Thyroid gland (tissue), 4 donors: ENCODE data around the gene RHOB. TPM values are rescaled to one million over a fixed set of nuclear protein-coding genes. Genes with fewer than 3 reads are reported as not detected.
A peak's percentile ranks its signal among the peaks of the same experiment; 100 is the strongest.

Source experiments
- DNase-seq, 2 donors: peaks; one replicate each; pipeline ENCODE4 v3.0.0-alpha.2; 2019
- H3K27ac ChIP-seq, 3 donors: fragments of 200-600 bp; sonication (generic); 1 replicate in 2 of 3; 2 replicates in 1 of 3; pipeline ENCODE4 v1.5.1; 2016 to 2019; ENCODE audit warnings: mild to moderate bottlenecking in 1 of 3, moderate library complexity in 1 of 3
- H3K27me3 ChIP-seq: fragments of 200-600 bp; sonication (generic); one replicate; pipeline ENCODE4 v1.5.1; 2019
- H3K36me3 ChIP-seq, 2 donors: fragments of 200-600 bp; sonication (generic); one replicate each; pipeline ENCODE4 v1.5.1; 2016 to 2019
- H3K4me1 ChIP-seq, 2 donors: fragments of 200-600 bp; sonication (generic); one replicate each; pipeline ENCODE4 v1.5.1; 2017 to 2019
- H3K4me3 ChIP-seq, 3 donors: fragments of 200-600 bp; sonication (generic); replicated peaks in 1 of 3; 1 replicate in 2 of 3; 2 replicates in 1 of 3; pipeline ENCODE4 v1.5.1; 2016; ENCODE audit warnings: mild to moderate bottlenecking in 1 of 3
- H3K9me3 ChIP-seq: fragments of 200-600 bp; sonication (generic); one replicate; pipeline ENCODE4 v1.5.1; 2017
- POLR2A ChIP-seq, 2 donors: fragments of 450-650 bp; IDR thresholded peaks; one replicate each; pipeline ENCODE4 v1.6.1; 2017; ENCODE audit warnings: antibody characterized with exemption in 2 of 2, mild to moderate bottlenecking in 2 of 2, moderate library complexity in 1 of 2
- WGBS, 2 donors: methylation state at CpG; one replicate each; pipeline ENCODE4 v1.1.5; 2017; 5-methylcytosine and 5-hydroxymethylcytosine counted together
- intact Hi-C: fragments of 100-400 bp; cut with DNase I; formaldehyde crosslinking; loops from one replicate; pipeline ENCODE4 v1.15.1; 2023
- total RNA-seq, 4 donors: library from RNA; depleted of rRNA; stranded (reverse); fragments of >200 nt; gene quantifications; one replicate each; pipeline ENCODE4 v1.2.3, GENCODE V29; 2016
- TF ChIP-seq, protein P1 (sequence below), 6 experiments: fragments of 200-600 bp in 3 of 6; fragments of 450-650 bp in 3 of 6; sonication (generic) in 3 of 6; IDR thresholded peaks; one replicate each; pipeline ENCODE4 v1.5.1; 2016 to 2019; ENCODE audit warnings: antibody characterized with exemption in 6 of 6, mild to moderate bottlenecking in 2 of 6, inconsistent platforms in 1 of 6, moderate library complexity in 1 of 6

RHOB gene
- total RNA-seq, 4 donors from 2014 or later = 238 to 381 (median 271) TPM

DNA sequence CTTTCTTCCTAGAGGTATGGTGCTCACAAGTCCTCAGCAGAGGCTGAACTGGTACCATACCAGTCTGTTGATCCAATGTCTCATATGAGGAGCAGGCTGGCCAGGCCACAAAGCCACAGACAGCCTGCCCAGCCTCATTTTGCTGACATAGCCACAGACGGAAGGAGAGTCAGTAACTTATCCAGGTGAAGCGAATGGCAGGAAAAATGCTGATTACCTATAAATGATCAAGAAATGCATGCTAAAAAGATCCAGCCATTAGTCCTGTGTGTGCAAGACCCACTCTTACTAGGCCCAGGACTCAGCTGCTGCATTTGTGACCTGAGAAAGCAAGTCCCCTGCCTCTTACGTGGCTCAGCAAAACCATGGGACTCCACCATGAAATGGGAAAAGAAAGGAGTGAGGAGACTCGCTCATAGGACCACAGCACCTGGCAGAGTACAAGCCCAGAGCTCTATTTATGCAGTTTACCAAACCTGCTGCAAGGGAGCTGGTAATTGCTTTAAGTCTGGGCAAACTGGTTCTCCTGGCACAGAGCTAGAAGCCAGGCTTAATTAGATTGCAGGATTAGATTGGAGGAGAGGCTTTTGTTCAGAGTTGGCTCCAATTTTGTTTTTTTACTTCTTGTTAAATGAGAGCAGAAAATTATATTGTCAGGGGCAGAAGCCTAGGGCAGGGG, 19.0 kb downstream of the RHOB start:
- intact Hi-C loops = no loop called here
- 69 to 72% methylated on average over 4 of the region's 4 CpGs for WGBS, 2 donors
- H3K27me3 ChIP-seq = no peaks in the 10 kb centered on the region
- H3K4me3 ChIP-seq = no peak overlapping the region
- peaks cover 4 to 20% of the 10 kb centered on the region in 2 donors for H3K4me1 ChIP-seq
- peak overlapping the region; percentile 20 to 58 (median 57) for H3K27ac ChIP-seq
- TF ChIP-seq, protein P1, sequence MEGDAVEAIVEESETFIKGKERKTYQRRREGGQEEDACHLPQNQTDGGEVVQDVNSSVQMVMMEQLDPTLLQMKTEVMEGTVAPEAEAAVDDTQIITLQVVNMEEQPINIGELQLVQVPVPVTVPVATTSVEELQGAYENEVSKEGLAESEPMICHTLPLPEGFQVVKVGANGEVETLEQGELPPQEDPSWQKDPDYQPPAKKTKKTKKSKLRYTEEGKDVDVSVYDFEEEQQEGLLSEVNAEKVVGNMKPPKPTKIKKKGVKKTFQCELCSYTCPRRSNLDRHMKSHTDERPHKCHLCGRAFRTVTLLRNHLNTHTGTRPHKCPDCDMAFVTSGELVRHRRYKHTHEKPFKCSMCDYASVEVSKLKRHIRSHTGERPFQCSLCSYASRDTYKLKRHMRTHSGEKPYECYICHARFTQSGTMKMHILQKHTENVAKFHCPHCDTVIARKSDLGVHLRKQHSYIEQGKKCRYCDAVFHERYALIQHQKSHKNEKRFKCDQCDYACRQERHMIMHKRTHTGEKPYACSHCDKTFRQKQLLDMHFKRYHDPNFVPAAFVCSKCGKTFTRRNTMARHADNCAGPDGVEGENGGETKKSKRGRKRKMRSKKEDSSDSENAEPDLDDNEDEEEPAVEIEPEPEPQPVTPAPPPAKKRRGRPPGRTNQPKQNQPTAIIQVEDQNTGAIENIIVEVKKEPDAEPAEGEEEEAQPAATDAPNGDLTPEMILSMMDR (IDR thresholded peaks at IDR 0.05) = no peak
- TF ChIP-seq POLR2A (IDR thresholded peaks at IDR 0.05) = no peak
- no peaks in the 10 kb centered on the region for H3K9me3 ChIP-seq
- H3K36me3 ChIP-seq = no peaks in the 10 kb centered on the region
- DNase-seq = peak; percentile 40 to 51

DNA sequence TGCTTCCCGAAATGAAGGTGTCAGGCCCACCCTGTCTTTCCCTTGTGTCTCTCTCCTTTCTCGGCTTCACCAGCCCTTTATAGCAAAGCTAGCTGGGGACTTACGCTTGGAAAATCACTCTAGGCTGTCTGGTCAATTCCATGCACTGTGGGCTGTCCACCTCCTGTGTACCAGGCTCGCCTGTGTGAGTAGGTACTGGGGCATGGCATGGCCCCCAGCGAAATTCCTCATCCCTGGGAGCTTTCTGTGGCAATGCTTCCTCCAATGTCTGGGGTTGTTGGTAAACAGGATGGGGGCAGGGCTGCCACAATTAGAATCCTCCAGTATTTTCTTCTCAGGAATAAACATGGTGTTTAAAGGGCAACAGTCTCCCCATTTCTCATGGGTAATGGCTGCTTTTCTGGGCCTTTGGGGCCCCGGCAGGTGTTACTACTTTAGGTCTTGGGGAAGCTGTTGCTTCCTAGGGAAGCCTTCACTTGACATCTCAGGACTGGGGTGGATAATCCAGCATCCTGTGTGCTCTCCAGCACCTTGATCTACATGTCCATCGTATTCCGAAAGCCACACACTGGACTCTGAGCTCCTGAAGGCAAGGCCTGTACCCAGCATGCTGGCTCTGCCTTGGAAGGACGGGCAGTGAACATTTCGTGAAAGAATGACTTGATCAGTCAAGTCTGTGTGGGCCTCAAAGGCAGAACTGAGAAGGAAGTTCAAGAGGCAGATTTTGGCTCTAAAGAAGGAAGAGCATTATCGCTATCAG, 21.1 kb downstream of the RHOB start:
- H3K27me3 ChIP-seq = no peaks in the 10 kb centered on the region
- H3K4me1 ChIP-seq = peaks cover 4 to 26% of the 10 kb centered on the region in 2 donors
- no peak for DNase-seq
- TF ChIP-seq POLR2A (IDR thresholded peaks at IDR 0.05) = no peak
- TF ChIP-seq, protein P1 (IDR thresholded peaks at IDR 0.05) = no peak
- WGBS, 2 donors = 91 to 93% methylated on average over 10 to 11 of the region's 11 CpGs
- intact Hi-C loops = no loop called here
- H3K36me3 ChIP-seq = no peaks in the 10 kb centered on the region
- no peak overlapping the region for H3K4me3 ChIP-seq
- no peaks in the 10 kb centered on the region for H3K9me3 ChIP-seq
- no peak overlapping the region for H3K27ac ChIP-seq

DNA sequence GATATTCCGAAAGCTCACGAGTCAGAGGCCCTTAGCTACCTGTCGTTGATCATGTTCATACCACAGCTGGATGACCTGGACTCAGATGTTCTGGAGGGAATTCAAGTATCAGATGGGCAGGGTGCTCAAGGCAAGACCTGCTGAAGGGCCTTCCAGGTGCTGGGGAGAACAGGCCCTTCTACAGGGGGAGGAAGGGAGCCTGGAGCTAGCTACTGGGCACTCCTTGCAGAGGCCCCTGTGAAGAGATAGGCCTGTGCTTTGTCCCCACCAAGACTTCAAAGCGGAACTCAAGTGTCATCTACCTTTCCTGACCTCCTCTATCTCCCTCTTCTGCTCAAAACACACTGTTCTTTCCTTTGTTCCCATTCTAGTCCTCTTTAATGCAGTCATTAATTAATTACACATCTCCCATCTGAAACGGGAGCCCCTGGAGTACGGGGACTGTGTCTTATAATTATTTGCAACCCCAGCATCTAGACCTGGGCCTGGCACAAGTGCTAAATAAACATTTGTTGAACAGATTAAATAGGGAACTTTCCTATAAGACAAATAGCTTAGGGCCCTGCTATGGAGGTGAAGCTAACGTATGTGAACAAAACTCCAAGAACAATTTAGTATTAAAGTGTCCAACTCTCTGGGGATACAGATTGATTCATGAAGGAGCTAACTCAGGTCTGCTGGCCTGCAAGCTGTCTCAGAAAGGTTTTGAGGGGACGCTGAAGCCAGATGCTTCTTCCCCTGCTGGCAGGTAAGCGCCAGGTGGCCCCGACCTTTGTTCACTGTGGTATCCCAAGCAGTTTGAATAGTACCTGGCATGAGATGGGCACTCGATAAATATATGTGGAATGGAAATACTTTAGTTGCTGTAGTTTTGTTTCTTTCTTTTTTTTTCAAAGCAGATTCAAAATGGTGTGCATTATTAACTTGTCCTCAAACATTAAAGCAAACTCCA, 22.0 kb downstream of the RHOB start:
- WGBS, 2 donors = 85 to 86% methylated on average over 11 of the region's 11 CpGs
- H3K27ac ChIP-seq = no peak overlapping the region
- no peak for DNase-seq
- intact Hi-C loops = no loop called here
- no peaks in the 10 kb centered on the region for H3K9me3 ChIP-seq
- TF ChIP-seq POLR2A (IDR thresholded peaks at IDR 0.05) = no peak
- TF ChIP-seq, protein P1 (IDR thresholded peaks at IDR 0.05) = no peak
- H3K27me3 ChIP-seq = no peaks in the 10 kb centered on the region
- peaks cover 4 to 26% of the 10 kb centered on the region in 2 donors for H3K4me1 ChIP-seq
- no peaks in the 10 kb centered on the region for H3K36me3 ChIP-seq
- no peak overlapping the region for H3K4me3 ChIP-seq

DNA sequence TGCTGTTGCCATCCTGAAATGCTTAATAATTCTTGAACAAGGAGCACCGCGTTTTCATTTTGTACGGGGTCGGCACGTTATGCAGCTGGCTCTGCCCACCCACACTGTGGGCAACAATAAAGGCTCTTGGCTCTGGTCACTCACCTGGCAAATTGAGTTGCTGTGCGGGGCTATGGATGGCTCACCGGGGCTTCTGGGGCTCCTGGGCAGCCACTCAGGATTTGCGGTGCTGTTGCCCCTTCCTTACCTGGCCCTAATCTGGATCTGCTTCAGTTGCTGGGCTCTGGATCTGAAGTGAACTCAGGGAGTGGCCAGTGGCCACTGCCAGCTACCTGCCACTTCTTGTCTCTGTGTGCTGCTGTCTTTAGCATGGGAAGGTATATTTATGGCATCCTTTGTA, 22.7 kb downstream of the RHOB start:
- peaks cover 4 to 26% of the 10 kb centered on the region in 2 donors for H3K4me1 ChIP-seq
- DNase-seq = no peak
- no peaks in the 10 kb centered on the region for H3K9me3 ChIP-seq
- no peaks in the 10 kb centered on the region for H3K36me3 ChIP-seq
- intact Hi-C loops = no loop called here
- no peaks in the 10 kb centered on the region for H3K27me3 ChIP-seq
- 93 to 94% methylated on average over 8 of the region's 8 CpGs for WGBS, 2 donors
- H3K27ac ChIP-seq = no peak overlapping the region
- TF ChIP-seq, protein P1 (IDR thresholded peaks at IDR 0.05) = no peak
- H3K4me3 ChIP-seq = no peak overlapping the region
